GM23338 (cell line): ENCODE measurements around the gene LYZL1. TPM values are rescaled to one million over a fixed set of nuclear protein-coding genes. Genes with fewer than 3 reads are reported as not detected.

Source experiments
- CREB1 ChIP-seq: fragments of 250-450 bp; sonication (Bioruptor Pico); IDR thresholded peaks from 2 replicates; pipeline ENCODE4 v1.5.0; 2020; ENCODE audit warnings: low read depth, mild to moderate bottlenecking, moderate library complexity
- EZH2 ChIP-seq: fragments of 200-600 bp; sonication (generic); IDR thresholded peaks from one replicate; pipeline ENCODE4 v1.8.0; 2017; ENCODE audit warnings: antibody characterized with exemption, mild to moderate bottlenecking, low read depth; ENCODE audit not compliant: unreplicated experiment
- EZH2phosphoT487 ChIP-seq: fragments of 200-600 bp; sonication (generic); IDR thresholded peaks from one replicate; pipeline ENCODE4 v1.8.1; 2018; ENCODE audit warnings: antibody characterized with exemption; ENCODE audit not compliant: unreplicated experiment
- JUNB ChIP-seq: IDR thresholded peaks from one replicate; pipeline ENCODE4 v1.6.1; 2016; ENCODE audit warnings: antibody characterized with exemption; ENCODE audit not compliant: unreplicated experiment
- NANOG ChIP-seq: IDR thresholded peaks from 2 replicates; pipeline ENCODE4 v1.6.1; 2016; ENCODE audit warnings: antibody characterized with exemption, borderline replicate concordance
- POLR2AphosphoS5 ChIP-seq: IDR thresholded peaks from 2 replicates; pipeline ENCODE4 v1.6.1; 2016; ENCODE audit warnings: antibody characterized with exemption, low read depth
- STAT1 ChIP-seq: IDR thresholded peaks from one replicate; pipeline ENCODE4 v1.6.1; 2016; ENCODE audit warnings: antibody characterized with exemption; ENCODE audit not compliant: unreplicated experiment
- polyA plus RNA-seq: library from polyadenylated mRNA; unstranded; fragments of >200 nt; fragmentation: Nextera tagmentation; extraction: Ambion mirVana; gene quantifications from 2 replicates; pipeline ENCODE4 v1.2.1, GENCODE V29; 2016
- total RNA-seq: library from RNA; depleted of rRNA; stranded (reverse); fragments of >200 nt; shearing (Covaris generic); gene quantifications from 2 replicates; pipeline ENCODE4 v1.2.3, GENCODE V29; 2014
- TF ChIP-seq, protein P1 (sequence below): fragments of 250-450 bp; sonication (Bioruptor Pico); IDR thresholded peaks from 2 replicates; pipeline ENCODE4 v1.5.0; 2020; ENCODE audit warnings: mild to moderate bottlenecking, moderate library complexity
- TF ChIP-seq, protein P2 (sequence below): IDR thresholded peaks from one replicate; pipeline ENCODE4 v1.6.1; 2018; ENCODE audit warnings: antibody characterized with exemption; ENCODE audit not compliant: unreplicated experiment

The LYZL1 gene
- total and polyA plus RNA-seq, 2 experiments from 2014 or later: not detected

DNA sequence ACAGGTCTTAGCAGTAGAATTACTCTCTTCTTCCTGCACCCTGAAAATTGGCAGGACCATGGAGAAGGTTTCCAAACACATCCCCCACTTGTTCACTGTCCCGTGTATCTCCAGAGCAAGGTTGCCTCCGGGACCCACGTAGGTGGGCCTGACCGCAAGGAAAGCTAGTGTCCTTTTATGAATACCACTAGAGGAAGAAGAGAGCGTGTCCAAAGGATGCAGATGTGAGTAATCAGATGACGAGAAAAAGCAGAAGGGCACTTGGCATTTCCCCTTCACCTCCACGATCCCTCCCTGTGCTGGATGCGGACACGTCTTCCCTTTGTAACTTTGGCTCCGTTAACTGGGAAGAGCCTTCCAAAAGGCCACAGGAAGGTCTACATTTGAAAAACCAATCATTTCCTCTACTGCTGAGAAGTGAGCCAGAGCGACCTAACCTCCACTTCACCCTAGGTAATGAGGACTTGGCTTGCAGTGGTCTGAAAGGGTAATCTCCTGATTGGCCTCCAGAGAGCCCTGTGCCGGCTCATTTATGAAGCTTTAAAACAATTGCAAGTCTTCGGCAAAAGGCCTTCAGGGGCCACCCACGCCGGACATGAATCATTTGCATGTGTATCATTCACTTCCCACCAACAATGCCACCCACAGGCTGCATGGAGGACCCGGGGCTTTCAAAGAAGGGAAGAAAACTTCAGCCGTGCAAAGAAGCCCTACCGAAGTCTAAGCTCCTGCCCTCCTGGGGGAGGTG, 55.4 kb downstream of the LYZL1 start (continued):
- TF ChIP-seq, protein P1, sequence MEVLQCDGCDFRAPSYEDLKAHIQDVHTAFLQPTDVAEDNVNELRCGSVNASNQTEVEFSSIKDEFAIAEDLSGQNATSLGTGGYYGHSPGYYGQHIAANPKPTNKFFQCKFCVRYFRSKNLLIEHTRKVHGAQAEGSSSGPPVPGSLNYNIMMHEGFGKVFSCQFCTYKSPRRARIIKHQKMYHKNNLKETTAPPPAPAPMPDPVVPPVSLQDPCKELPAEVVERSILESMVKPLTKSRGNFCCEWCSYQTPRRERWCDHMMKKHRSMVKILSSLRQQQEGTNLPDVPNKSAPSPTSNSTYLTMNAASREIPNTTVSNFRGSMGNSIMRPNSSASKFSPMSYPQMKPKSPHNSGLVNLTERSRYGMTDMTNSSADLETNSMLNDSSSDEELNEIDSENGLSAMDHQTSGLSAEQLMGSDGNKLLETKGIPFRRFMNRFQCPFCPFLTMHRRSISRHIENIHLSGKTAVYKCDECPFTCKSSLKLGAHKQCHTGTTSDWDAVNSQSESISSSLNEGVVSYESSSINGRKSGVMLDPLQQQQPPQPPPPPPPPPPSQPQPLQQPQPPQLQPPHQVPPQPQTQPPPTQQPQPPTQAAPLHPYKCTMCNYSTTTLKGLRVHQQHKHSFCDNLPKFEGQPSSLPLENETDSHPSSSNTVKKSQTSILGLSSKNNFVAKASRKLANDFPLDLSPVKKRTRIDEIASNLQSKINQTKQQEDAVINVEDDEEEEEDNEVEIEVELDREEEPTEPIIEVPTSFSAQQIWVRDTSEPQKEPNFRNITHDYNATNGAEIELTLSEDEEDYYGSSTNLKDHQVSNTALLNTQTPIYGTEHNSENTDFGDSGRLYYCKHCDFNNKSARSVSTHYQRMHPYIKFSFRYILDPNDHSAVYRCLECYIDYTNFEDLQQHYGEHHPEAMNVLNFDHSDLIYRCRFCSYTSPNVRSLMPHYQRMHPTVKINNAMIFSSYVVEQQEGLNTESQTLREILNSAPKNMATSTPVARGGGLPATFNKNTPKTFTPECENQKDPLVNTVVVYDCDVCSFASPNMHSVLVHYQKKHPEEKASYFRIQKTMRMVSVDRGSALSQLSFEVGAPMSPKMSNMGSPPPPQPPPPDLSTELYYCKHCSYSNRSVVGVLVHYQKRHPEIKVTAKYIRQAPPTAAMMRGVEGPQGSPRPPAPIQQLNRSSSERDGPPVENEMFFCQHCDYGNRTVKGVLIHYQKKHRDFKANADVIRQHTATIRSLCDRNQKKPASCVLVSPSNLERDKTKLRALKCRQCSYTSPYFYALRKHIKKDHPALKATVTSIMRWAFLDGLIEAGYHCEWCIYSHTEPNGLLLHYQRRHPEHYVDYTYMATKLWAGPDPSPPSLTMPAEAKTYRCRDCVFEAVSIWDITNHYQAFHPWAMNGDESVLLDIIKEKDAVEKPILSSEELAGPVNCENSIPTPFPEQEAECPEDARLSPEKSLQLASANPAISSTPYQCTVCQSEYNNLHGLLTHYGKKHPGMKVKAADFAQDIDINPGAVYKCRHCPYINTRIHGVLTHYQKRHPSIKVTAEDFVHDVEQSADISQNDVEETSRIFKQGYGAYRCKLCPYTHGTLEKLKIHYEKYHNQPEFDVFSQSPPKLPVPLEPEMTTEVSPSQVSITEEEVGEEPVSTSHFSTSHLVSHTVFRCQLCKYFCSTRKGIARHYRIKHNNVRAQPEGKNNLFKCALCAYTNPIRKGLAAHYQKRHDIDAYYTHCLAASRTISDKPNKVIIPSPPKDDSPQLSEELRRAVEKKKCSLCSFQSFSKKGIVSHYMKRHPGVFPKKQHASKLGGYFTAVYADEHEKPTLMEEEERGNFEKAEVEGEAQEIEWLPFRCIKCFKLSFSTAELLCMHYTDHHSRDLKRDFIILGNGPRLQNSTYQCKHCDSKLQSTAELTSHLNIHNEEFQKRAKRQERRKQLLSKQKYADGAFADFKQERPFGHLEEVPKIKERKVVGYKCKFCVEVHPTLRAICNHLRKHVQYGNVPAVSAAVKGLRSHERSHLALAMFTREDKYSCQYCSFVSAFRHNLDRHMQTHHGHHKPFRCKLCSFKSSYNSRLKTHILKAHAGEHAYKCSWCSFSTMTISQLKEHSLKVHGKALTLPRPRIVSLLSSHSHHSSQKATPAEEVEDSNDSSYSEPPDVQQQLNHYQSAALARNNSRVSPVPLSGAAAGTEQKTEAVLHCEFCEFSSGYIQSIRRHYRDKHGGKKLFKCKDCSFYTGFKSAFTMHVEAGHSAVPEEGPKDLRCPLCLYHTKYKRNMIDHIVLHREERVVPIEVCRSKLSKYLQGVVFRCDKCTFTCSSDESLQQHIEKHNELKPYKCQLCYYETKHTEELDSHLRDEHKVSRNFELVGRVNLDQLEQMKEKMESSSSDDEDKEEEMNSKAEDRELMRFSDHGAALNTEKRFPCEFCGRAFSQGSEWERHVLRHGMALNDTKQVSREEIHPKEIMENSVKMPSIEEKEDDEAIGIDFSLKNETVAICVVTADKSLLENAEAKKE (CRISPR knock-in tag): no peak
- TF ChIP-seq, protein P2, sequence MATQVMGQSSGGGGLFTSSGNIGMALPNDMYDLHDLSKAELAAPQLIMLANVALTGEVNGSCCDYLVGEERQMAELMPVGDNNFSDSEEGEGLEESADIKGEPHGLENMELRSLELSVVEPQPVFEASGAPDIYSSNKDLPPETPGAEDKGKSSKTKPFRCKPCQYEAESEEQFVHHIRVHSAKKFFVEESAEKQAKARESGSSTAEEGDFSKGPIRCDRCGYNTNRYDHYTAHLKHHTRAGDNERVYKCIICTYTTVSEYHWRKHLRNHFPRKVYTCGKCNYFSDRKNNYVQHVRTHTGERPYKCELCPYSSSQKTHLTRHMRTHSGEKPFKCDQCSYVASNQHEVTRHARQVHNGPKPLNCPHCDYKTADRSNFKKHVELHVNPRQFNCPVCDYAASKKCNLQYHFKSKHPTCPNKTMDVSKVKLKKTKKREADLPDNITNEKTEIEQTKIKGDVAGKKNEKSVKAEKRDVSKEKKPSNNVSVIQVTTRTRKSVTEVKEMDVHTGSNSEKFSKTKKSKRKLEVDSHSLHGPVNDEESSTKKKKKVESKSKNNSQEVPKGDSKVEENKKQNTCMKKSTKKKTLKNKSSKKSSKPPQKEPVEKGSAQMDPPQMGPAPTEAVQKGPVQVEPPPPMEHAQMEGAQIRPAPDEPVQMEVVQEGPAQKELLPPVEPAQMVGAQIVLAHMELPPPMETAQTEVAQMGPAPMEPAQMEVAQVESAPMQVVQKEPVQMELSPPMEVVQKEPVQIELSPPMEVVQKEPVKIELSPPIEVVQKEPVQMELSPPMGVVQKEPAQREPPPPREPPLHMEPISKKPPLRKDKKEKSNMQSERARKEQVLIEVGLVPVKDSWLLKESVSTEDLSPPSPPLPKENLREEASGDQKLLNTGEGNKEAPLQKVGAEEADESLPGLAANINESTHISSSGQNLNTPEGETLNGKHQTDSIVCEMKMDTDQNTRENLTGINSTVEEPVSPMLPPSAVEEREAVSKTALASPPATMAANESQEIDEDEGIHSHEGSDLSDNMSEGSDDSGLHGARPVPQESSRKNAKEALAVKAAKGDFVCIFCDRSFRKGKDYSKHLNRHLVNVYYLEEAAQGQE: no peak
- no peak for TF ChIP-seq POLR2AphosphoS5
- TF ChIP-seq NANOG: no peak
- TF ChIP-seq EZH2phosphoT487: no peak
- TF ChIP-seq JUNB: no peak
- TF ChIP-seq EZH2: no peak
- TF ChIP-seq STAT1: no peak
- TF ChIP-seq CREB1 (CRISPR knock-in tag): no peak
